Neural progenitor cell (in vitro differentiated cells): ENCODE data around the gene RGS6.

Experiments
- CTCF ChIP-seq: fragments of 200-600 bp; sonication (generic); IDR thresholded peaks from 2 replicates; pipeline ENCODE4 v1.5.1; 2017; ENCODE audit warnings: antibody characterized with exemption, mild to moderate bottlenecking
- EZH2 ChIP-seq: fragments of 200-600 bp; sonication (generic); IDR thresholded peaks from 2 replicates; pipeline ENCODE4 v1.6.1; 2017; ENCODE audit warnings: antibody characterized with exemption, mild to moderate bottlenecking, moderate library complexity

DNA sequence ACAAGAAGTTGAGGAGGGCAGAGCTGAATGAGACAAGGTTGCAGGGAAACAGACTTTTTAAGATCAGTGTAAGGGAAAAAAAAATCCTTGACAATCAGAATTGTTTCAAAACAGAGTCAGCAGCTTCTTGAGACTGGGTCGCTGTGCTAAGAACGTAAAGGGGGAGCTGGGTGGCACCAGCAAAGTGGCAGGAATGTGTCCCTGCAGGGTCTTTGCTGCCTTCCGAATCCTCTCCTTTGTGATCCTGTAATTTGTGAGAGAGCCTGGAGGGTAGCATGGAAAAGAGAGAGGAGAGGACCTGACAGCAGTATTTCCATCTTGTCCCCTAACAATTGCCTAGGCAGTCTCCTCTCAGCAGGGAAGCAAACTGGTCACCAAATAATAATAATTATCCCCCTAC is 472.8 kb downstream of the RGS6 start:
- TF ChIP-seq CTCF (peak; percentile 33), EZH2 (no peak)
